Erythroblast (primary cell): ENCODE results near the gene UNCX.

ENCODE experiments used
- GATA1 ChIP-seq: IDR thresholded peaks from 2 replicates; pipeline ENCODE4 v1.6.1; 2011; ENCODE audit warnings: low read depth, mild to moderate bottlenecking, control low read depth, low read length, moderate library complexity
- POLR2A ChIP-seq: IDR thresholded peaks from 2 replicates; pipeline ENCODE4 v1.6.1; 2011; ENCODE audit warnings: mild to moderate bottlenecking, low read length

- TF ChIP-seq POLR2A (no peak), GATA1 (no peak)
Observed at GRCh38 chr7:1241258-1241602, 8.6 kb downstream of the UNCX start.
